ENCODE measurements around the gene IL4R.

DNA sequence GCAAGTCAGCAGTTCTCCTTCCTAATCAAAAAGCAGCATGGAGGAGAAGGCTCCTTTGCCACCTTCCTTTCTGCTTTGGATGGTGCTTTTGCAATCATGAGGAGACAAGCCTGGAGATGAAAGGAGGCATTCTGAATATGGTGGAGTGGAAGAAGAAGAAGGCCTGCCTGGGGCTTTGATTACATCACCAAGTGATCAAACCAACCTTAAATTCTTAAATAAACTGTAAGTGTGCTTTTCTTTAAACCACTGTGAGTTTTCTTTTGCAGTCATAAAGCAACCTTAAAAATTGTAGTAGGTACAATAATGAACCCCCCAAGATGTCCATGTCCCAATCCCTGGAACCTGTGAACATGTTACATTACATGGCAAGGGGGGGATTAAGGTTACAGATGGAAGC is 56.5 kb downstream of the IL4R start:
- TF ChIP-seq CAMTA2 (CRISPR knock-in tag; IDR thresholded peaks at IDR 0.05; ENCODE audit: borderline replicate concordance) (no peak), TAF15 (IDR thresholded peaks at IDR 0.05; ENCODE audit: low read depth, low read length, poor library complexity, severe bottlenecking) (no peak), ZNF274 (CRISPR knock-in tag; IDR thresholded peaks at IDR 0.05) (no peak), POLR2A (IDR thresholded peaks at IDR 0.05; ENCODE audit: insufficient read depth in 1 of 2, low read depth in 2 of 2, low read length in 2 of 2) (no peak), FOXM1 (CRISPR knock-in tag; IDR thresholded peaks at IDR 0.05) (no peak), SP4 (CRISPR knock-in tag; IDR thresholded peaks at IDR 0.05) (no peak), ZBTB7A (CRISPR knock-in tag; IDR thresholded peaks at IDR 0.05) (no peak)
- TF ChIP-seq, protein P1, sequence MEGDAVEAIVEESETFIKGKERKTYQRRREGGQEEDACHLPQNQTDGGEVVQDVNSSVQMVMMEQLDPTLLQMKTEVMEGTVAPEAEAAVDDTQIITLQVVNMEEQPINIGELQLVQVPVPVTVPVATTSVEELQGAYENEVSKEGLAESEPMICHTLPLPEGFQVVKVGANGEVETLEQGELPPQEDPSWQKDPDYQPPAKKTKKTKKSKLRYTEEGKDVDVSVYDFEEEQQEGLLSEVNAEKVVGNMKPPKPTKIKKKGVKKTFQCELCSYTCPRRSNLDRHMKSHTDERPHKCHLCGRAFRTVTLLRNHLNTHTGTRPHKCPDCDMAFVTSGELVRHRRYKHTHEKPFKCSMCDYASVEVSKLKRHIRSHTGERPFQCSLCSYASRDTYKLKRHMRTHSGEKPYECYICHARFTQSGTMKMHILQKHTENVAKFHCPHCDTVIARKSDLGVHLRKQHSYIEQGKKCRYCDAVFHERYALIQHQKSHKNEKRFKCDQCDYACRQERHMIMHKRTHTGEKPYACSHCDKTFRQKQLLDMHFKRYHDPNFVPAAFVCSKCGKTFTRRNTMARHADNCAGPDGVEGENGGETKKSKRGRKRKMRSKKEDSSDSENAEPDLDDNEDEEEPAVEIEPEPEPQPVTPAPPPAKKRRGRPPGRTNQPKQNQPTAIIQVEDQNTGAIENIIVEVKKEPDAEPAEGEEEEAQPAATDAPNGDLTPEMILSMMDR (CRISPR knock-in tag; IDR thresholded peaks at IDR 0.05): no peak

All from HepG2 (cell line).